OCI-LY1 (cell line): ENCODE results near the gene OXER1.

ENCODE experiments used
- H2AFZ ChIP-seq: fragments of 200-600 bp; sonication (generic), shearing (Covaris generic); 2 replicates; pipeline ENCODE4 v1.6.0; 2014; ENCODE audit warnings: antibody characterized with exemption, mild to moderate bottlenecking, low read length
- H3F3A ChIP-seq: fragments of 200-600 bp; sonication (generic), shearing (Covaris generic); 2 replicates; pipeline ENCODE4 v1.6.0; 2014; ENCODE audit warnings: mild to moderate bottlenecking, antibody characterized with exemption, low read length, moderate library complexity; ENCODE audit not compliant: insufficient read depth
- H3K27ac ChIP-seq: fragments of 200-600 bp; sonication (generic); 2 replicates; pipeline ENCODE4 v1.5.1; 2014; ENCODE audit warnings: low read length, mixed run types, mild to moderate bottlenecking, low read depth; ENCODE audit not compliant: poor library complexity, severe bottlenecking
- H3K27me3 ChIP-seq: fragments of 200-600 bp; sonication (generic); 2 replicates; pipeline ENCODE4 v1.6.0; 2014; ENCODE audit warnings: antibody characterized with exemption, mild to moderate bottlenecking, low read length, moderate library complexity; ENCODE audit not compliant: insufficient read depth
- H3K36me3 ChIP-seq: fragments of 200-600 bp; sonication (generic); 2 replicates; pipeline ENCODE4 v1.6.1; 2014; ENCODE audit warnings: mild to moderate bottlenecking, antibody characterized with exemption, low read length, moderate library complexity, mixed read lengths; ENCODE audit not compliant: insufficient read depth
- H3K4me1 ChIP-seq: fragments of 200-600 bp; sonication (generic); 2 replicates; pipeline ENCODE4 v1.5.1; 2014; ENCODE audit warnings: mild to moderate bottlenecking, low read length, moderate library complexity; ENCODE audit not compliant: insufficient read depth, severe bottlenecking
- H3K4me2 ChIP-seq: fragments of 200-600 bp; sonication (generic), shearing (Covaris generic); 2 replicates; pipeline ENCODE4 v1.6.1; 2014; ENCODE audit warnings: low read length
- H3K4me3 ChIP-seq: fragments of 200-600 bp; sonication (generic); 2 replicates; pipeline ENCODE4 v1.5.1; 2014; ENCODE audit warnings: low read length, low read depth, mild to moderate bottlenecking, mixed read lengths; ENCODE audit not compliant: poor library complexity, severe bottlenecking
- H3K79me2 ChIP-seq: fragments of 200-600 bp; shearing (Covaris generic); 2 replicates; pipeline ENCODE4 v1.6.1; 2016; ENCODE audit warnings: mixed run types, low read length, mixed read lengths; ENCODE audit not compliant: insufficient read depth
- H3K9ac ChIP-seq: fragments of 200-600 bp; sonication (generic), shearing (Covaris generic); 2 replicates; pipeline ENCODE4 v1.6.1; 2014; ENCODE audit warnings: mild to moderate bottlenecking, low read length, mixed read lengths
- H3K9me2 ChIP-seq: fragments of 200-600 bp; sonication (generic), shearing (Covaris generic); 2 replicates; pipeline ENCODE4 v1.6.1; 2014; ENCODE audit warnings: low read depth, mild to moderate bottlenecking, low read length, mixed read lengths
- H3K9me3 ChIP-seq: fragments of 200-600 bp; shearing (Covaris generic); 2 replicates; pipeline ENCODE4 v1.6.1; 2014; ENCODE audit warnings: low read length, mixed read lengths
- H4K20me1 ChIP-seq: fragments of 200-600 bp; sonication (generic), shearing (Covaris generic); 2 replicates; pipeline ENCODE4 v1.6.0; 2016; ENCODE audit warnings: mild to moderate bottlenecking, low read length; ENCODE audit not compliant: insufficient read depth
- CTCF ChIP-seq: fragments of 200-600 bp; sonication (generic), shearing (Covaris generic); IDR thresholded peaks from 2 replicates; pipeline ENCODE4 v1.5.1; 2017; ENCODE audit warnings: mild to moderate bottlenecking, antibody characterized with exemption, low read length, moderate library complexity, mixed read lengths
- EZH2 ChIP-seq: fragments of 200-600 bp; sonication (generic), shearing (Covaris generic); IDR thresholded peaks from 2 replicates; pipeline ENCODE4 v1.8.0; 2017; ENCODE audit warnings: borderline replicate concordance, mixed run types, mild to moderate bottlenecking, antibody characterized with exemption, low read length, moderate library complexity, mixed read lengths

The OXER1 gene

GRCh38 chr2:42765686-42766085 is 1.8 kb upstream of the OXER1 start:
- no peaks in the 10 kb centered on the region for H3F3A ChIP-seq
- H3K9me3 ChIP-seq, result no peaks in the 10 kb centered on the region
- H3K4me3 ChIP-seq, result no peak overlapping the region
- no peaks in the 10 kb centered on the region; the same call in 1 of the 2 replicates for H3K36me3 ChIP-seq
- H3K4me2 ChIP-seq, result no peak overlapping the region
- no peak for TF ChIP-seq CTCF
- TF ChIP-seq EZH2, result no peak
- no peaks in the 10 kb centered on the region for H4K20me1 ChIP-seq
- H3K27me3 ChIP-seq, result no peaks in the 10 kb centered on the region
- peaks cover 19% of the 10 kb centered on the region for H3K4me1 ChIP-seq
- H3K9me2 ChIP-seq, result no peaks in the 10 kb centered on the region
- H3K9ac ChIP-seq, result no peak overlapping the region; the same call in 1 of the 2 replicates
- peak overlapping the region; percentile 65 for H3K27ac ChIP-seq
- no peaks in the 10 kb centered on the region for H3K79me2 ChIP-seq
- no peak overlapping the region for H2AFZ ChIP-seq

DNA sequence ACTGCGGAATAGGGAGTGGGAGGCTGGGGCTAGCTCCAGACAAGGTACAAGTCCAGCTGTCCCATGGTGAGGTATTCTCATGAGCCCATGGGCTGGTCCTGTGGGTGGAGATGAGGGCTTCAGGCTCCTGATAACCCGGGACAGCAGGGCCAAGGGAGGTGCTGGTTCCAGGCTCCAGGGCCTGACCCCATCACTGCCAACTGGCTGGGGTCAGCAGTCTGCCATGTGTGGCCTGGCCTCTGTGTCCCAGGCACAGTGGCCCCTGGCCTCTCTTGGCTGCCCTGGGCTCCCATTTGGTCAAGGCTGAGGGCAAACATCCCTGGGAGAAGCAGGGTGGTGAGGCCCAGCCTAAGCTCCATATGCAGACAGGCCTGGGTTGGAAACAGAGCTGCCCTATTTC is 966 bp upstream of the OXER1 start:
- Histone ChIP-seq H3K4me3 (no peak overlapping the region), H3K9me2 (no peaks in the 10 kb centered on the region), H3K79me2 (no peaks in the 10 kb centered on the region), H3K9ac (no peak overlapping the region), H3K9me3 (no peaks in the 10 kb centered on the region), H3K4me1 (peaks cover 13% of the 10 kb centered on the region), H3K27me3 (no peaks in the 10 kb centered on the region), H2AFZ (no peak overlapping the region), H3F3A (no peaks in the 10 kb centered on the region), H4K20me1 (no peaks in the 10 kb centered on the region), H3K27ac (no peak overlapping the region), H3K36me3 (no peaks in the 10 kb centered on the region; the same call in 1 of the 2 replicates), H3K4me2 (no peak overlapping the region)
- TF ChIP-seq CTCF, result no peak

DNA sequence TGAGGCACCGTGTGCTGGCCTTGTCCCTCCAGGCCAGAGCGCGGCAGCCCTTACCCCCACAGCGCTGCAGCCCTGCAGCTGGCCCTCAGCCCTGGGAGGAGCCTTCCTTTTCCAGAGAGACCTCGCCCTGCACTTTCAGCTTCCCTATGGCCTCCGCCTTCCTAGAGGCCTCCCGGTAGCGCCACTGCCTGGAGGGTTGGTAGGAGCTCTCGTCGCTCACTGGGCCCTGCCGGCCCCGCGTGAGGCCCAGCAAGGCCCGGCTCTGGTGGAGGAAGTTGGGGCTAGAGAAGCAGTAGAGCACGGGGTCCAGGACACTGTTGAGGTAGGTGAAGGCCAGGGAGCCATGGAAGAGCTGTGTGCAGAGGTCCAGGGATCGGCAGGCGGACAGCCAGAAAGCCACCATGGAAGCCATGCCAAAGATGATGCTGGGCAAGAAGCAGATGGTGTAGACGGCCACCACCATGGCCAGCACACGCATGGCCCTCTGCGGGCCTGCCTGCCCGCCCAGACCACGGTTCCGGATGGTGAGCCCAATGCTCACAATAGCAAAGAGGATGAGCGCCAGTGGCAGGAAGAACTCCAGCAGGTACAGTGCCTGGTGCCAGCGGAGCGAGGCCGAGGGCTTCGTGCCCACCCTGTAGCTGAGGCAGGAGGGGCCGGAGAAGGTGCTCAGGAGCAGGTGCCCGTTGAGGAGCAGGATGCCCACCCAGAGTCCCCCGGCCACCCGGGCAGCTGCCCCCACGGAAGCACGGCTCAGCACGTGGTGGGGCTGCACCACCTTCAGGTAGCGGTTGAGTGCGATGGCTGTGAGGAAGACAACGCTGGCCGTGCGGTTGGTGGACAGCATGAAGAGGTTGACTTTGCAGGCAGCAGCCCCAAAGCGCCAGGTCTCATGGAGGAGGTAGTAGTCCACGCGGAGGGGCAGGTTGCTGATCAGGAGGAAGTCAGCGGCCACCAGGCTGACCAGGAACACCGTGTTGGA is 821 bp downstream of the OXER1 start:
- Histone ChIP-seq H3K36me3 (peaks cover 10% of the 10 kb centered on the region; the same call in 1 of the 2 replicates), H3K4me2 (no peak overlapping the region), H3K27me3 (no peaks in the 10 kb centered on the region), H3K27ac (no peak overlapping the region), H3K9me3 (no peaks in the 10 kb centered on the region), H2AFZ (no peak overlapping the region), H4K20me1 (no peaks in the 10 kb centered on the region), H3K4me1 (peaks cover 13% of the 10 kb centered on the region), H3K79me2 (no peaks in the 10 kb centered on the region), H3F3A (no peaks in the 10 kb centered on the region), H3K9ac (no peak overlapping the region), H3K4me3 (no peak overlapping the region), H3K9me2 (no peaks in the 10 kb centered on the region)
- TF ChIP-seq CTCF, result no peak
- no peak for TF ChIP-seq EZH2
